Measurements from ENCODE around the gene UBXN2A.

The UBXN2A gene

GRCh38 chr2:24051833-24052232 is 111.6 kb downstream of the UBXN2A start:
- TF ChIP-seq CTCF (IDR thresholded peaks at IDR 0.05): no peak
- no peaks in the 10 kb centered on the region for H3K36me3 ChIP-seq
- H3K27ac ChIP-seq: no peak overlapping the region
- no peak overlapping the region for H3K4me3 ChIP-seq (ENCODE audit: low read depth in 1 of 2, low read length in 1 of 2)
- peaks cover 62% of the 10 kb centered on the region for H3K27me3 ChIP-seq
- no peaks in the 10 kb centered on the region for H3K9me3 ChIP-seq
- H3K4me1 ChIP-seq (ENCODE audit: control insufficient read depth in 1 of 2, insufficient read depth in 1 of 2, low read depth in 1 of 2, low read length in 1 of 2): peaks cover 26 to 27% of the 10 kb centered on the region in 2 experiments

GRCh38 chr2:24052951-24053350 is 112.7 kb downstream of the UBXN2A start:
- H3K36me3 ChIP-seq: no peaks in the 10 kb centered on the region
- no peak overlapping the region for H3K4me3 ChIP-seq (ENCODE audit: low read depth in 1 of 2, low read length in 1 of 2)
- H3K4me1 ChIP-seq (ENCODE audit: control insufficient read depth in 1 of 2, insufficient read depth in 1 of 2, low read depth in 1 of 2, low read length in 1 of 2): peaks cover 16 to 18% of the 10 kb centered on the region in 2 experiments
- peaks cover 51% of the 10 kb centered on the region for H3K27me3 ChIP-seq
- TF ChIP-seq CTCF (IDR thresholded peaks at IDR 0.05): no peak
- H3K27ac ChIP-seq: no peak overlapping the region
- H3K9me3 ChIP-seq: no peaks in the 10 kb centered on the region
